Measurements from ENCODE around the gene RUNX2.

Gene RUNX2

DNA sequence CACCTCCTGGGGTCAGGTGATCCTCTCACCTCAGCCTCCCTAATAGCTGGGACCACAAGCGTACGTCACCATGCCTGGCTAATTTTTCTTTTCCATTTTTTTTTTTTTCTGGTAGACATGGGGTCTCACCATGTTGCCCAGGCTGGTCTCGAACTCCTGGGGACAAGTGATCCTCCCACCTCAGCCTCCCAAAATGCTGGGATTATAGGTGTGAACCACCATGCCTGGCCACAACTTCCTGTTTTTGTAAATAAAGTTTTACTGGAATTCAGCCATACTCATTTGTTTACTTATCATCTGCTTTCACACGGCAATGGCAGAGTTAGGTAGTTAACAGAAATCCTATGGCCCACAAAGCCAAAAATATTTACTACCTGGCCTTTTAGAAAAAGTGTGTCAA, 7.8 kb upstream of the RUNX2 start:
- H3K27ac Mint-ChIP-seq = no peak overlapping the region
- H3K4me1 Mint-ChIP-seq (ENCODE audit: low read depth) = peaks cover 28% of the 10 kb centered on the region
- H3K4me3 Mint-ChIP-seq = no peak overlapping the region
- no peaks in the 10 kb centered on the region for H3K9me3 Mint-ChIP-seq
- peaks cover 9% of the 10 kb centered on the region for H3K36me3 Mint-ChIP-seq (ENCODE audit: low read depth)
- no peaks in the 10 kb centered on the region for H3K27me3 Mint-ChIP-seq

DNA sequence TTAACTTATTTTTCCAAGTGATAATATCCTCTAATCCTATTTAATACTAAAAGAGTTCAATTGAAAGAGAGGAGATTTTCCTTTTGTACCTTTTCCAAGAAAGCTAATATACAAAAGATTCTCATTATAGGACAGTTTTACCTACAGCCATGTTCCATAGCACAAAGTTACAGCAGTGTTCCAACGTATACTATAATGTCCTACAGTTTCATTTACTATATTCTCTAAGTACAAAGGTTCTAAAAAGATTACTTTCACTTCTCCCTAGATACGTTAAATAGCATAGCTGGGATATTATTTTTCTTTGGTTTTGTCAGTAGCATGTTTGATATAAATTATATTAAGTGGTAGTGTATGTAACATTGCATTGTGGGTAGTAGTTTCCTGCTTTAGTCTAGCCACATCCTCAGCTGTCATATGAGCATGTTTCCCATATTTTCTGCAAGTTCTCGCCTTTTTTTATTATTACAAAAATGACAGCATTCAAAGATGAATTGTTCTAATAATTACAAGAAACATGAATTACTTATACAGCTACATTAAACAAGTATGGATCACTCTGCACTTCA, 4.4 kb upstream of the RUNX2 start:
- Mint-ChIP-seq H3K27ac (no peak overlapping the region), H3K36me3 (ENCODE audit: low read depth) (peaks cover 4% of the 10 kb centered on the region), H3K27me3 (no peaks in the 10 kb centered on the region), H3K4me3 (peak overlapping the region; percentile 59), H3K9me3 (no peaks in the 10 kb centered on the region), H3K4me1 (ENCODE audit: low read depth) (peaks cover 48% of the 10 kb centered on the region)

GRCh38 chr6:45326698-45327417, 1.3 kb upstream of the RUNX2 start:
- Mint-ChIP-seq H3K4me1 (ENCODE audit: low read depth) (peaks cover 72% of the 10 kb centered on the region), H3K36me3 (ENCODE audit: low read depth) (no peaks in the 10 kb centered on the region), H3K27me3 (no peaks in the 10 kb centered on the region), H3K27ac (no peak overlapping the region), H3K4me3 (peak overlapping the region; percentile 66), H3K9me3 (no peaks in the 10 kb centered on the region)

GRCh38 chr6:45328523-45328922, 393 bp downstream of the RUNX2 start:
- Mint-ChIP-seq H3K36me3 (ENCODE audit: low read depth) (no peaks in the 10 kb centered on the region), H3K27ac (peak overlapping the region; percentile 65), H3K4me3 (peak overlapping the region; percentile 66), H3K9me3 (no peaks in the 10 kb centered on the region), H3K27me3 (no peaks in the 10 kb centered on the region), H3K4me1 (ENCODE audit: low read depth) (peaks cover 60% of the 10 kb centered on the region)

- H3K27me3 Mint-ChIP-seq = no peaks in the 10 kb centered on the region
- H3K36me3 Mint-ChIP-seq (ENCODE audit: low read depth) = peaks cover 22% of the 10 kb centered on the region
- no peak overlapping the region for H3K27ac Mint-ChIP-seq
- no peaks in the 10 kb centered on the region for H3K4me1 Mint-ChIP-seq (ENCODE audit: low read depth)
- H3K4me3 Mint-ChIP-seq = no peak overlapping the region
- H3K9me3 Mint-ChIP-seq = no peaks in the 10 kb centered on the region
These were observed 16.8 kb downstream of the RUNX2 start for GRCh38 chr6:45344900-45345299.

DNA sequence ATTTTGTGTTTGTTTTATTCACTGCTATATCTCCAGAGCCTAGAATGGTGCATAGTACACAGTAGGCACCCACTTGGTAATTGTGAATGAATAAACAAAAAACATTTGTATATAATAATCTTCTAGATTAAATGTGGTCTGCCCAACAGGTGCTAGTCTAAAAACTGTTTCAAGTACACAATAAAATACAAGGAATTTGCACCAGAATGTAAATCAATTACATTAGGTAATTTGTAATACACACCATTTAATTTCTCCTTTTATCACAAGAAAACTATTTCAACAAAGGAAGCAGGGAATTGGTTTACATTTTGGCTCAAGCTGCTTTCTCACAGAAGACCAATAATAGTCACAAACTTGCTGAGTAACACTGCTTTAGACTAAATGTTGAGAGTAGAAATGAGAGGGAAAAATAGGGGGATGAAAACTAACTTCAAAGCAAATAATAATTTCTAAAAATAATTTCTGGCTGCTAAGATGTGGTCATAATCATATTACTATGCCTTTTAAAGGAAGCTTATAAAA, 22.1 kb downstream of the RUNX2 start:
- H3K27ac Mint-ChIP-seq = no peak overlapping the region
- H3K4me3 Mint-ChIP-seq = no peak overlapping the region
- H3K9me3 Mint-ChIP-seq = no peaks in the 10 kb centered on the region
- H3K4me1 Mint-ChIP-seq (ENCODE audit: low read depth) = peaks cover 18% of the 10 kb centered on the region
- H3K36me3 Mint-ChIP-seq (ENCODE audit: low read depth) = peaks cover 19% of the 10 kb centered on the region
- H3K27me3 Mint-ChIP-seq = no peaks in the 10 kb centered on the region

DNA sequence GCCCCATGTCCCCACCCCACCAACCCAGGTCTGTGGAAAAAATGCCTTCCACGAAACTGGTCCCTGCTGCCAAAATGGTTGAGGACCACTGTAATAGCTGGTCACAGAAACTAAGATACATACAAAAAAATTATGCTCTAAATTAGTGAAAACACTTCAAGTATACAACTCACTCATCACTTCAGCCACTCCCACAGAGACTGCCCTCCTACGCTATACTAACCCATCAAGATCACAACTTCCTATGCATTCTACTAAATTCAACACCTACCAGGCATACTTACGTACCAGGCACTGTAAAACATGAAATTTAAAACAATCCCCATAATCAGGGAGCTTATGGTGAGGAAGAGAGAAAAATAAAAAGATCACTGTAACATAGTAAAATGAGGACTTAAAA, 22.9 kb downstream of the RUNX2 start:
- Mint-ChIP-seq H3K9me3 (no peaks in the 10 kb centered on the region), H3K36me3 (ENCODE audit: low read depth) (peaks cover 19% of the 10 kb centered on the region), H3K27ac (no peak overlapping the region), H3K4me1 (ENCODE audit: low read depth) (peaks cover 18% of the 10 kb centered on the region), H3K4me3 (no peak overlapping the region), H3K27me3 (no peaks in the 10 kb centered on the region)

DNA sequence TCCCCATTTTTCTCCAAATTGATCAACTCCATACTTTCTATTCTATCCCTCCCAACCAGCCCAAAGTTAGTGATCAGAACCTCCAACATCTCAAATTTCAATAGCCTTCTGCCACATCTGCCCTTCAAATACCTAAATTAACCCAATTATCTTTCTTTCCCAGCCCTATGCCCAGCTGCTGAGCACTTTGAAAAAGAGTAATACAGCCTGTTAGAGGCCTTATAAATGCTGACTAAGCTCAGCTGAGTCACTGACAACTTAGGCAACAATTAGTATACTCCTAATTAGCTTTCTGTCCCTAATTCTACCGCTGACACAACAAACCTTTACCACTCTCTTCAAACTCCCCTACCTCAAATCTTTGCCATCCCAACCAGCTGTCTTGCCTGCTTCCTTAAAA, 23.5 kb downstream of the RUNX2 start:
- H3K27me3 Mint-ChIP-seq = no peaks in the 10 kb centered on the region
- peak overlapping the region; percentile 43 for H3K27ac Mint-ChIP-seq
- peaks cover 19% of the 10 kb centered on the region for H3K36me3 Mint-ChIP-seq (ENCODE audit: low read depth)
- H3K9me3 Mint-ChIP-seq = no peaks in the 10 kb centered on the region
- no peak overlapping the region for H3K4me3 Mint-ChIP-seq
- H3K4me1 Mint-ChIP-seq (ENCODE audit: low read depth) = peaks cover 18% of the 10 kb centered on the region

- Mint-ChIP-seq H3K4me1 (ENCODE audit: low read depth) (peaks cover 18% of the 10 kb centered on the region), H3K36me3 (ENCODE audit: low read depth) (peaks cover 23% of the 10 kb centered on the region), H3K27ac (no peak overlapping the region), H3K27me3 (no peaks in the 10 kb centered on the region), H3K9me3 (no peaks in the 10 kb centered on the region), H3K4me3 (no peak overlapping the region)
These were observed 25.5 kb downstream of the RUNX2 start for GRCh38 chr6:45353654-45354053.

GRCh38 chr6:45364466-45364865, 36.3 kb downstream of the RUNX2 start:
- no peak overlapping the region for H3K4me3 Mint-ChIP-seq
- no peaks in the 10 kb centered on the region for H3K9me3 Mint-ChIP-seq
- peaks cover 11% of the 10 kb centered on the region for H3K4me1 Mint-ChIP-seq (ENCODE audit: low read depth)
- H3K27me3 Mint-ChIP-seq = no peaks in the 10 kb centered on the region
- no peak overlapping the region for H3K27ac Mint-ChIP-seq
- peaks cover 26% of the 10 kb centered on the region for H3K36me3 Mint-ChIP-seq (ENCODE audit: low read depth)

DNA sequence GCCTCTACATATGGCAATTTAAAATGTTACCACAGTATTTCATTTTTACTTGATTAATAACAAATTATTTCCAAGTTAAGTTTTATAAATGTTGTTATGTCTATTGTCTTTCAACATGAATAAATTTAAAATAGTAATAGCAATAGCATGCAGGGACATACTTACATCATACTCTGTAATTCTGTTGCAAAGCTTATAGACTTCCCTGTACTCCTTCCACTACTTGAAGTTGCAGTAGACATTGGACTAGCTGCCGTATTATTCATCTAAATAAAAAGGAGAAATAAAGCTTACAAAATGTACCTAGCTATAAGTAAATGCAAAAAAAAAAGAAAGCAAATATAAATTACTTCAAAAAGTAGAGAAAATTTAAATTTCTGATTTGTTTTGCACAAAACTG, 36.9 kb downstream of the RUNX2 start:
- peaks cover 17% of the 10 kb centered on the region for H3K4me1 Mint-ChIP-seq (ENCODE audit: low read depth)
- no peak overlapping the region for H3K27ac Mint-ChIP-seq

DNA sequence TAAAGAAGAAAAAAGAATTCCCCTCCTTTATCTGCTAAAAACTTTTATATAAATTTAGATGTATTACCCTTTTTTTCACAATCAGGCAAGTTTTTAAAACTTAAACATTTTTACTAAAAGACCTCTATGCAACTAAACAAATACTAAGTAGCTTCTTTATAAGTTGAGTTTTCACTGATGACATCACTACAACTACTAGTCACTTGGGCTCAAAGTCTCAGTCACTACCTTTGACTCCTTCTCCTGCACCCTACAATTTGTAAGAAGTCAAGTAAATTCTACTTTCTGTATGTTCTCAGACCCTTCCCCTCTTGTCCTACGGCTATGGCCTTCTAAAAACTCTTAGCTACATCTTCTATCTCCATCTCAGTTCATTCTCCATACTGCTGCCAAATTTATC, 38.4 kb downstream of the RUNX2 start:
- Mint-ChIP-seq H3K27me3 (no peaks in the 10 kb centered on the region), H3K36me3 (ENCODE audit: low read depth) (peaks cover 29% of the 10 kb centered on the region), H3K27ac (no peak overlapping the region), H3K4me1 (ENCODE audit: low read depth) (peaks cover 20% of the 10 kb centered on the region), H3K9me3 (no peaks in the 10 kb centered on the region), H3K4me3 (no peak overlapping the region)

More for the DNA sequence above, 36.9 kb downstream of the RUNX2 start:
- Mint-ChIP-seq H3K36me3 (ENCODE audit: low read depth) (peaks cover 32% of the 10 kb centered on the region), H3K4me3 (no peak overlapping the region), H3K9me3 (no peaks in the 10 kb centered on the region), H3K27me3 (no peaks in the 10 kb centered on the region)

DNA sequence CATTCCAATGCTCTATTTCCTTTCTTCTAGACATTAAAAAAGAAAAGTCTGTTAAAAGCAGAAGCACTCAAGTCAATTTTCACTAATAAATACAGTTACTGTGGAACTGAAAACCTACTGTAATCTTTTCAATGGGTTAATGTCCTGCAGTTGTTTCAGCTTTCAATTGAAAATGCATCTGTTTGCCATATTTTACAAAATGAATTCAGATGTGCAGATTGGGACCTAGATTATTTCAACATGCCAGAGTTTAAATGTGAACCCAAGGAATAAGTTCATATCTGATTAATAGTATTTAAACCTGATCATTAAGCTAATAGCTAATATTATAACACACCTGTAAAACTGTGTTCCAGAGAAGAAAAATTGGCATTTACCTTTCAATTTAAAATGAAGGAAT, 39.9 kb downstream of the RUNX2 start:
- Mint-ChIP-seq H3K4me1 (ENCODE audit: low read depth) (peaks cover 33% of the 10 kb centered on the region), H3K4me3 (no peak overlapping the region), H3K27me3 (no peaks in the 10 kb centered on the region), H3K36me3 (ENCODE audit: low read depth) (peaks cover 24% of the 10 kb centered on the region), H3K9me3 (no peaks in the 10 kb centered on the region), H3K27ac (no peak overlapping the region)

- Mint-ChIP-seq H3K4me1 (ENCODE audit: low read depth) (peaks cover 36% of the 10 kb centered on the region), H3K36me3 (ENCODE audit: low read depth) (peaks cover 17% of the 10 kb centered on the region), H3K27ac (no peak overlapping the region), H3K27me3 (no peaks in the 10 kb centered on the region), H3K9me3 (no peaks in the 10 kb centered on the region), H3K4me3 (no peak overlapping the region)
These were observed 41.7 kb downstream of the RUNX2 start for GRCh38 chr6:45369870-45370269.

- H3K27me3 Mint-ChIP-seq = no peaks in the 10 kb centered on the region
- H3K4me3 Mint-ChIP-seq = no peak overlapping the region
- H3K4me1 Mint-ChIP-seq (ENCODE audit: low read depth) = peaks cover 48% of the 10 kb centered on the region
- H3K9me3 Mint-ChIP-seq = no peaks in the 10 kb centered on the region
- peaks cover 12% of the 10 kb centered on the region for H3K36me3 Mint-ChIP-seq (ENCODE audit: low read depth)
- H3K27ac Mint-ChIP-seq = no peak overlapping the region
These were observed 43.9 kb downstream of the RUNX2 start for GRCh38 chr6:45371924-45372573.
